NCI-H524 treated with DMSO at 0.1 percent for 48 hours (cell line): ENCODE data around the gene SAC3D1.

Experiments used
- DNase-seq: peaks from one replicate; lab custom pipeline; 2025; lab: John Stamatoyannopoulos, UW

The SAC3D1 gene

DNA sequence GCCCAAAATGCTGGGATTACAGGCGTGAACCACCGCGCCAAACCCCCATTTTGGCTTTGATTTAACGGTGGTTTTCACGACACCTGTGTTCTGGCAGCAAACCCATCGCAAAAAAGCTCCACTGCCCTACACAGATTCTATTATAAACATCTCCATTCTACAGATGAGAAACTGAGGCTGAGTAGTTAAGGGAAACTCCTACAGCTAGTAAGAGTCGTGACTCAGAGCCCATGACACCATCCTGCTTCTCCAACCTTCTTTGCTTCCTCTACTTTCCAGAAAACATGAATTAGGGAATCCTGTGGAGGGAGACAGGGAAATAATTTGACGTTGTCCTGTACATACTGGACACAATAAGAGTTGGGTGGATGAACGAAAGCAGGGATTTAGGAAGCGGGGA is 14.2 kb upstream of the SAC3D1 start:
- no peak for DNase-seq

GRCh38 chr11:65027213-65028067 is 13.6 kb upstream of the SAC3D1 start, which contains the start of gene SNX15:
Gene SNX15, plus strand, starts transcription at chr11:65027439. Its CDS starts 99 bp downstream, at chr11:65027538.
- peak; percentile 83 for DNase-seq

- DNase-seq, result no peak
These were observed 8.8 kb upstream of the SAC3D1 start for GRCh38 chr11:65032216-65032615.

DNA sequence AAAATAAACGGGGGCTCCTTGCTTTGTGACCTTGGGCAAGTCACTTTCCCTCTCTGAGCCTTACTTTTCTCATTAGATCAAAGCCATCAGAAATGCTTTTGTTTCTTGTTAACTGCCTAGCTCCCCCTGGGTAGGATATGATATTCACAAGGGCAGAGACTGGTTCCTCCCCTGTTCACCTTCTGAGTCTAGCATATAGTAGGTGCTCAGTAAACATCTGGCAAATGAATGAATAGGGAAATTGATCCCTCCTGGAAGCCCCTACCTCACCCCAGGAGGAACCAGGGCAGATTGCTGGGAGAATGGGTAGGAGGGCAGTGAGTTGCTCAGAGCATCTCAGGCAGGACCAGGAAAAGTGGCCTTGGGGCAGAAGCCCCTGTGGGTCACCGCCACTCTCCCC is 6.6 kb upstream of the SAC3D1 start:
- DNase-seq, result no peak

- DNase-seq, result no peak
These were observed 5.4 kb upstream of the SAC3D1 start for GRCh38 chr11:65035579-65035978.

- no peak for DNase-seq
These were observed 4.1 kb upstream of the SAC3D1 start for GRCh38 chr11:65036931-65037330.

- no peak for DNase-seq
These were observed 527 bp upstream of the SAC3D1 start for GRCh38 chr11:65040520-65040846.

- no peak for DNase-seq
These were observed 1.9 kb downstream of the SAC3D1 start for GRCh38 chr11:65042891-65043290.

- no peak for DNase-seq
These were observed 3.0 kb downstream of the SAC3D1 start for GRCh38 chr11:65043881-65044501.

DNA sequence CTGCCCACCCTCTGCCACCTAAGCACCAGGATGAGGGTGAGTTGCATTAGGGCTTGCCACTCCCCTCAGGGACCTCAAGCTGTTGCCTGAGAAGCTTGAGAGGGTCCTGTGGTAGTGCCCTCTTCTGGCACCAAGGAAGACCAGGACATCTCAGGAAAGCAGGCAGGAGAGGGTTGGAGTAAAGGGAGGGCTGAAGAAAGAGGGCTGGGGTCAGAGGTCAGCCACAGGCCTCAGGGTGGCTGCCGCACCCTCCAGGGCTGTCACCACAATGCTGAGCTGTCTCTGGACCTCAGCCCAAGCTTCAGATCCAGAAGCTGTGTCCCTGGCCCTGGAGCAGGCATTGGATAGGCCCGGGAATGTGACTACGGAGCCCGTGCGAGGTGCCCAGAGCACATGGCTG is 4.1 kb downstream of the SAC3D1 start:
- DNase-seq, result no peak

DNA sequence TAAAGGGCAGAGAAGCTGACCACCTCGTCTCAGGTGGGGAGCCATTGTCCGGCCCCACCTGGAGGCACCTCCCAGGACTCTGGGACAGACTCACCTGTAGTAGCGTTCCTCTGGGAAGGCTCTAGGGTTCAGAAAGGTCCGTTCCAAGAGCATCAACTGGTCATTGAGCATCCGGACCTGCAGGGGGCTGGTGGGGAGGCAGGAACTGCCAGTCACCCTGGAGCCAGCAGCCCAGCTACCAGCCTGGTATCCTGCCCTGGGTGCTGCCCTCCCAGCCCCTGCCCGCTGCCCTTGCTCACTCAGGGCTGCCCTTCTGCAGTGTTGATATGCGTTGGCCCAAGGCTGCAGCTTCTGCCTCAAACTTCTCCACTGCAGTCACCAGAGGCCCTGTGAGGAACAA is 4.7 kb downstream of the SAC3D1 start:
- no peak for DNase-seq

DNA sequence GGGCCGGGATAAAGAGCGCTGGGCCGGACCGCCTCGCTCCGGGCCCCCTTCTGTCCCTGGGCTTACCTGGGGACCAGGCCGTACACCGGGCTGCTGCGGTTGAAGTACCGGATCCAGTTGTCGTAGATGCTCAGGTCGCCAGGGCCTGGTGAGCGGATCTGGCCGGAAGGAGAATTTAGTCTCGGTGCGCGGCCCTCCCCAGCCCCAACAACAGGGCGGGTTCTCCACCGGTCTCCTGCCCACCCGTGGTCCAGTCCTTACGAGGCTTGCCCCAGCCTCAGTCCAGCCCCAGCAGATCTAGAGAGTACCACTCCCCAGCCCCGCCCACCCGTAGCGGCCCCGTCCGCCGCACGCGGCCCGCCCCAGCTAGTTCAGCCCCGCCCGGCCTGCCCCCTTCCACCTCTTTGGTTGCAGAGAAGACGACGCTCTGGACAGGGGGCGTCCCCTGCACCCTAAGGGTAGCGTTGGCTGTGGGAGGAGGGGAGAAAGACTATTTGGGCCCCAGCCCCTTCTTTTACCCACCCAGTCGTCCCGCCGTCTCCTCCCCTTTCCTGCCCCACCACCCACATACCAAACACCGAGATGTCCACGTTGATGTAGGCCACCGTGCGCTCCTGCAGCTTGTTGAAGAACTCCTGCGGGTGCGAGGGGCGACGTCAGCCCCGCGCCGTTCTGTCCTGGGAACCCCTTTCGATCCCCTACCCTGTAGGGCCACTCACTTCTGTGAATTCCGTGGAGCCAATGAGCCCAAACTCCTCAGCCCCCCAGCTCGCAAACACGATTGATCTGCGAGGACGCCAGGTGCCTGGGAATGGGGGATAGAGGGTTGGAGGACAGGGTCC is 6.8 kb downstream of the SAC3D1 start:
- DNase-seq, result no peak

DNA sequence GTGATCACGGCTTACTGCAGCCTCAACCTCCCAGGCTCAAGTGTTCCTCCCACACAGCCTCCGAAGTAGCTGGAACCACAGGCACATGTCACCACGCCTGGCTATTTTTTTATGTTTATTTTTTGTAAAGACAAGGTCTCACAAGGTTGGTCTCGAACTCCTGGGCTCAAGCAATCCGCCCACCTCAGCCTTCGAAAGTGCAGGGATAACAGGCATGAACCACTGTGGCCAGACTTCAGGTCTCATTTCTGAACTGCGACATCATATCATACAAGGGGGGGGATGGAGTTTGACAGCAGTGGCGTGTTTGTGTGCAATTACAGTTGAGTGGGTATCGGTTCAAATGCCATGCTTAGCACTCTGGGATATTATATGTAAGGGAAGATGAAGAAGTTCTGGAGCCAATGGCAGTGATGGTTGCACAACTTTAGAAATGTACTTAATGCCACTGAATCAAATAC is 10.4 kb downstream of the SAC3D1 start:
- DNase-seq, result no peak

DNA sequence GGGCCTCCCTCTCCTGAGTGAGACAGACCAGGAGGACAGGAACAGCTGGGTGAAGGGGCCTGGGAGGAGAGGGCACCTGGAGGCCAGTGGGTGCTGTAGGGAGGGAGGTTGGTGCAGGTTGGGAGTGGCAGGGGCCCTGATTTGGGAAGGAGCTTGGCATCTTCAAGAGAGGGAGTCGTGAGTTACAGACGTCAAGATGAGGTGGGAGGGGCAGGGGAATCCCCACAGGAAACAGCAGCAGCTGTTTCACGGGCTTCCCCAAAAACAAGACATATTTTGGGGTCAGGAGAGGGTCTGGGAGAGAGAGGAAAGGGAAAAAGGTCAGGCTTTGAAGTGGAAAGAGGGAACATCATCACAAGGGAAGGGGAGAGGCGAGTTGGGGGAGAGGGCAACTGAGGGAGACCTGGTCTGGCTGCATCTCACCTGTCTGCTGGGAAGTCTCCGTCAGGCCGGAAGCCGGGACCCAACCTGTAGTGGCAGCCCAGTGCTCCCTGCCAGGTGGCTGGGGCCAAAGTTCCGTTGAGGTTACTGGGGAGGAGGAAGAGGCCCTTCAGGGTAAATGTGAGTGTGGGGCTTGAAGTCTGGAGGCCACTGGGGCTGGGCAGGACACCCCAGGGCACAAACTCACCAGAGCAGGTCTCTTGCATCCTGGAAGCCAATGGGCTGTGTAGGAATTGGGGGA is 13.0 kb downstream of the SAC3D1 start:
- no peak for DNase-seq

DNA sequence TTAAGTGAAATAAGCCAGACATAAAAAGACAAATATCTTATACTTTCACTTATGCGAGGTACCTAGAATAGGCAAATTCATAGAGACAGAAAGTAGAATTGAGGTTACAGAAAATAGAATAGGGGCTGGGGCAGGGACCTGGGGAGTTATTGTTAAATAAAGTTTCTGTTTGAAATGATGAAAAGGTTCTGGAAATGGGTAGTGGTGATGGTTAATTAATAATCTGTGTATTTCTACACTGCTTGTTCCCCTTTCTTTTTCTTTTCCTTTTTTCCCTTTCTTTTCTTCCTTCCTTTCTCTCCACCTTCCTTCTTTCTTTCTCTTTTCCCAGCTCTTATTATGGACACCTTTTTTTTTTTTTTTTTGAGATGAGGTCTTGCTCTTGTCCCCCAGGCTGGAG is 14.5 kb downstream of the SAC3D1 start:
- no peak for DNase-seq

GRCh38 chr11:65056999-65057398 is 16.0 kb downstream of the SAC3D1 start:
- DNase-seq, result no peak

GRCh38 chr11:65057526-65057925 is 16.5 kb downstream of the SAC3D1 start:
- no peak for DNase-seq

DNA sequence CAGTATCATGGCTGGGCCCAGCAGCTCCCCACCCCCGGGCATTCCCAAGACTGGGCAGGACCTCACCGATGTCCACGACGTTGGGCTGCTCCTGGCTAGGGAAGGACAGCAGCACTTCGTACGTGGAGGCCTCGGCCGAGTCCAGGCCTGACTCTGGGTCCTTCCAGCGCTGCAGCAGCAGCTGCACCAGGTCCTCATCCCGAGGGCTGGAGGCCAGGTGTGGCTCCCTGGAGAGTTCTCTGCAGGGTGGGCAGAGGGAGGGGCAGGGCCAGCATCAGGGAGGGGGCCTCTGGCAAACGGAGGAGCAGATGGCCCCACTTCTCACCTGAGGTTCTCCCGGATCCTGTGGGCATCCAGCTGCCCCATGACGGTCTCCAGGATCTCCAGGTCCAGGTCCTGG is 17.0 kb downstream of the SAC3D1 start:
- no peak for DNase-seq

DNA sequence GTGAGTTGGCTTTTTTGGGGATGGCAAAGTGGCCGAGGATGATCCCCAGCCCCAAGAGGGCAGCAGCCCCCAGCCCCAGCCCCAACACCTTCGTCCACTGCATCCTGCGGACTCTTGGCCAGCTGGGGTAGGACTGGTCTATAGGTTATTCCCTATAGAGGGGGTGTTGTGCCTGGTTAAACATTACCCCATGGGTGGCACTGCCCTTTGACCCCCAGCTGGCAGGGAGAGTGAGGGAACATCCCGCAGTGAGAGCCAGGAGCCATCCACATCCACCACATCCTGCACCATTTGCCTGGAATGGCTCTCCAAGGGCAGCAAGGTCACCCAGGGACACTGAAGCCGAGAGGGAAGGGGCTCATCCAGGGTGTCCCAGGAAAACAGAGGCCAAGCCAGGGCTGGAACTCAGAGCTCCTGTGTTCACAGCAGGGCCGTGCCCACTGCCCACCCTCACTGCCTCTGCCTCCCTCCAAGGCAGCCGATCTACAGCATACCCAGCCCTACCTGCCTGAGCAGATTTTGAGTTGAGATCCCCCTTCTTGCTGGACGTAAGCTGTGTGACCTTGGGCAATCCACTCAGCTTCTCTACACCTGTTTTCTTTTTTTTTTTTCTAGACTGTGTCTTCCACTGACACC is 17.5 kb downstream of the SAC3D1 start, which contains the start of gene NAALADL1:
Gene NAALADL1 (minus strand): TSS at position 135 of the 636 bp plus-strand sequence. CDS start 32 bp downstream, at position 103.
- no peak for DNase-seq

- no peak for DNase-seq
These were observed 18.5 kb downstream of the SAC3D1 start for GRCh38 chr11:65059523-65059922.
